GM13976 (cell line): ENCODE results near the gene ENPP6.

Experiments
- DNase-seq: peaks from one replicate; pipeline ENCODE4 v3.0.0; 2012; ENCODE audit warnings: low spot score
- CTCF ChIP-seq: IDR thresholded peaks from 2 replicates; pipeline ENCODE4 v1.5.1; 2012; ENCODE audit warnings: borderline replicate concordance, mild to moderate bottlenecking; ENCODE audit not compliant: insufficient read depth; ENCODE audit errors: extremely low read depth, missing control alignments, control extremely low read depth
- in situ Hi-C: fragments of 300-500 bp; cut with MboI; formaldehyde crosslinking; loops from one replicate; pipeline ENCODE4 v1.12.0; 2022; ENCODE audit warnings: low sequenced_read_pairs, mixed read lengths, inconsistent platforms; ENCODE audit not compliant: unreplicated experiment

Gene ENPP6

GRCh38 chr4:184252136-184253071, 34.7 kb upstream of the ENPP6 start:
- no peak for TF ChIP-seq CTCF
- in situ Hi-C loops = no loop called here
- DNase-seq = no peak

- no peak for DNase-seq
- in situ Hi-C loops = no loop called here
Observed at GRCh38 chr4:184251670-184251980, 34.0 kb upstream of the ENPP6 start.

GRCh38 chr4:184250795-184251669, 33.4 kb upstream of the ENPP6 start:
- peak; percentile 63 for DNase-seq
- in situ Hi-C loops = no loop called here
- TF ChIP-seq CTCF = no peak

More at GRCh38 chr4:184251670-184251980, 34.0 kb upstream of the ENPP6 start:
- TF ChIP-seq CTCF = no peak

GRCh38 chr4:184248216-184248615, 30.5 kb upstream of the ENPP6 start:
- DNase-seq = no peak
- no peak for TF ChIP-seq CTCF
- in situ Hi-C loops = no loop called here

- no peak for DNase-seq
- in situ Hi-C loops = no loop called here
- TF ChIP-seq CTCF = no peak
Observed at GRCh38 chr4:184247421-184247820, 29.7 kb upstream of the ENPP6 start.

- no peak for DNase-seq
- in situ Hi-C loops = no loop called here
- TF ChIP-seq CTCF = no peak
Observed at GRCh38 chr4:184246426-184246825, 28.8 kb upstream of the ENPP6 start.
